Osteocyte (in vitro differentiated cells): ENCODE results near the gene MEF2C. TPM values are rescaled to one million over a fixed set of nuclear protein-coding genes. Genes with fewer than 3 reads are reported as not detected.

Experiments
- DNase-seq: peaks from one replicate; pipeline ENCODE4 v3.0.0; 2021; ENCODE audit warnings: mixed read lengths; ENCODE audit not compliant: unreplicated experiment; ENCODE audit errors: extremely low spot score
- H3K27ac Mint-ChIP-seq: one replicate; pipeline ENCODE4 v1.8.0; 2021; ENCODE audit warnings: mild to moderate bottlenecking, mixed read lengths; ENCODE audit not compliant: unreplicated experiment
- H3K27me3 Mint-ChIP-seq: one replicate; pipeline ENCODE4 v1.8.0; 2021; ENCODE audit warnings: mixed read lengths; ENCODE audit not compliant: unreplicated experiment
- H3K36me3 Mint-ChIP-seq: one replicate; pipeline ENCODE4 v1.8.0; 2021; ENCODE audit warnings: mixed read lengths; ENCODE audit not compliant: unreplicated experiment
- H3K4me1 Mint-ChIP-seq: one replicate; pipeline ENCODE4 v1.8.0; 2021; ENCODE audit warnings: mixed read lengths; ENCODE audit not compliant: unreplicated experiment
- H3K4me3 Mint-ChIP-seq: one replicate; pipeline ENCODE4 v1.8.0; 2021; ENCODE audit warnings: mild to moderate bottlenecking, moderate library complexity, mixed read lengths; ENCODE audit not compliant: unreplicated experiment
- H3K9me3 Mint-ChIP-seq: one replicate; pipeline ENCODE4 v1.8.0; 2021; ENCODE audit warnings: mixed read lengths; ENCODE audit not compliant: unreplicated experiment
- total RNA-seq: library from RNA; stranded (reverse); gene quantifications from 2 replicates; pipeline ENCODE4 v1.2.1, GENCODE V29; 2021
- TF ChIP-seq, protein P1 (sequence below): fragments of 200-600 bp; sonication (generic); IDR thresholded peaks from 2 replicates; pipeline ENCODE4 v1.5.0; 2021; ENCODE audit warnings: antibody characterized with exemption, mild to moderate bottlenecking, moderate library complexity

The MEF2C gene
- total RNA-seq, 1 donor from 2014 or later: 9.4 TPM

- Mint-ChIP-seq H3K27me3 (no peaks in the 10 kb centered on the region), H3K4me1 (peaks cover 23% of the 10 kb centered on the region), H3K27ac (peak overlapping the region; percentile 96), H3K36me3 (no peaks in the 10 kb centered on the region), H3K4me3 (peak overlapping the region; percentile 95), H3K9me3 (no peaks in the 10 kb centered on the region)
- TF ChIP-seq, protein P1, sequence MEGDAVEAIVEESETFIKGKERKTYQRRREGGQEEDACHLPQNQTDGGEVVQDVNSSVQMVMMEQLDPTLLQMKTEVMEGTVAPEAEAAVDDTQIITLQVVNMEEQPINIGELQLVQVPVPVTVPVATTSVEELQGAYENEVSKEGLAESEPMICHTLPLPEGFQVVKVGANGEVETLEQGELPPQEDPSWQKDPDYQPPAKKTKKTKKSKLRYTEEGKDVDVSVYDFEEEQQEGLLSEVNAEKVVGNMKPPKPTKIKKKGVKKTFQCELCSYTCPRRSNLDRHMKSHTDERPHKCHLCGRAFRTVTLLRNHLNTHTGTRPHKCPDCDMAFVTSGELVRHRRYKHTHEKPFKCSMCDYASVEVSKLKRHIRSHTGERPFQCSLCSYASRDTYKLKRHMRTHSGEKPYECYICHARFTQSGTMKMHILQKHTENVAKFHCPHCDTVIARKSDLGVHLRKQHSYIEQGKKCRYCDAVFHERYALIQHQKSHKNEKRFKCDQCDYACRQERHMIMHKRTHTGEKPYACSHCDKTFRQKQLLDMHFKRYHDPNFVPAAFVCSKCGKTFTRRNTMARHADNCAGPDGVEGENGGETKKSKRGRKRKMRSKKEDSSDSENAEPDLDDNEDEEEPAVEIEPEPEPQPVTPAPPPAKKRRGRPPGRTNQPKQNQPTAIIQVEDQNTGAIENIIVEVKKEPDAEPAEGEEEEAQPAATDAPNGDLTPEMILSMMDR: no peak
- no peak for DNase-seq
These were observed 1.4 kb downstream of the MEF2C start for GRCh38 chr5:88881571-88881971.

DNA sequence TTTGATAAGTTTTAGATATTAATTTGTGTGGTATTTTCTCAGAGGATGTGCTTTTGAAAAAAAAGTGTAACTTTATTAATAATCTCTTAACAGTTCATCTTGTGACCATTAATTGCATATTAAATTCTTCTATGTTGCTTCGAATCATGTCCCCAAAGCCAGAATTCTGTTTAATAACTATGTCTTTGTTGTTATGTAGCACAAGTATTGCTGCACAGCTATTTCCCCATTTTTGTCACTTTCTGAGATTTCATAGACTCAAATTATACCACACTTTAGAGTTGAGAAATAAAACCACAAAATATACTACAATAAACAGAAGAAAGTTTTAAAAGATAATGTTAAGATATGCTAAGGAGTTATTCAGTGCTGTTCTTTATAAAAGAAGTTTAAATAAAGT lies 2.8 kb downstream of the MEF2C start:
- peaks cover 23% of the 10 kb centered on the region for H3K4me1 Mint-ChIP-seq
- no peak overlapping the region for H3K27ac Mint-ChIP-seq
- TF ChIP-seq, protein P1: no peak
- H3K27me3 Mint-ChIP-seq: no peaks in the 10 kb centered on the region
- no peak for DNase-seq
- no peaks in the 10 kb centered on the region for H3K9me3 Mint-ChIP-seq
- H3K36me3 Mint-ChIP-seq: no peaks in the 10 kb centered on the region
- H3K4me3 Mint-ChIP-seq: no peak overlapping the region

GRCh38 chr5:88879724-88880123 lies 3.3 kb downstream of the MEF2C start:
- no peaks in the 10 kb centered on the region for H3K9me3 Mint-ChIP-seq
- no peak overlapping the region for H3K4me3 Mint-ChIP-seq

DNA sequence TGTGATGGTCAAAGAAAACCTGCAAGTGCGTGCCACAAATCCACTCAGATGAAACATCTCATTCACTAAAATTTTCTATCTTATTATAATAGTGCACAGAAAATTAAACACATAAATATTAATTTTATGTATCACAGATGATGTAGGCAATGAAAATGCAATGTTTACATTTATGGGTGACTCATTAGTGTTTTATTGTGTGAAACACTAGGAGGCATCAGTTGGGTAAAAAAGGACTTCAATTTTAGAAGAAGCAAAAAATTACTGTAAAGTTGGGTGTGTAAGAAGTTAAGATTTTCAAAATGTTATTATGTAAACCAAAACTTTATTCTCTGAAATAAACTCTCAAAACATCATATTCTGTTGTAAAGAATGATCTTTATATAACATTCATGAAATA lies 4.0 kb downstream of the MEF2C start:
- TF ChIP-seq, protein P1: peak; percentile 34
- DNase-seq: no peak
- Mint-ChIP-seq H3K36me3 (no peaks in the 10 kb centered on the region), H3K4me1 (peaks cover 19% of the 10 kb centered on the region), H3K27ac (no peak overlapping the region), H3K27me3 (no peaks in the 10 kb centered on the region), H3K4me3 (no peak overlapping the region), H3K9me3 (no peaks in the 10 kb centered on the region)

More at GRCh38 chr5:88879724-88880123, 3.3 kb downstream of the MEF2C start:
- Mint-ChIP-seq H3K4me1 (peaks cover 22% of the 10 kb centered on the region), H3K36me3 (no peaks in the 10 kb centered on the region), H3K27me3 (no peaks in the 10 kb centered on the region), H3K27ac (no peak overlapping the region)
- no peak for DNase-seq
- TF ChIP-seq, protein P1: no peak

- DNase-seq: no peak
- Mint-ChIP-seq H3K27ac (no peak overlapping the region), H3K4me3 (no peak overlapping the region), H3K9me3 (no peaks in the 10 kb centered on the region), H3K4me1 (peaks cover 19% of the 10 kb centered on the region), H3K27me3 (no peaks in the 10 kb centered on the region), H3K36me3 (no peaks in the 10 kb centered on the region)
- TF ChIP-seq, protein P1: no peak
These were observed 5.2 kb downstream of the MEF2C start for GRCh38 chr5:88877826-88878225.
